H1 (cell line): ENCODE data around the gene GJC3. TPM values are rescaled to one million over a fixed set of nuclear protein-coding genes. Genes with fewer than 3 reads are reported as not detected.

ENCODE experiments used
- FOSL1 ChIP-seq: IDR thresholded peaks from 2 replicates; pipeline ENCODE4 v1.6.1; 2011; ENCODE audit warnings: mild to moderate bottlenecking, low read depth, low read length, moderate library complexity; ENCODE audit not compliant: insufficient read depth
- RFX5 ChIP-seq: IDR thresholded peaks from 2 replicates; pipeline ENCODE4 v1.6.1; 2011; ENCODE audit warnings: low read depth, low read length, improper control_type of control experiment, borderline replicate concordance
- ZNF274 ChIP-seq: IDR thresholded peaks from 2 replicates; pipeline ENCODE4 v1.7.0; 2012; ENCODE audit warnings: low read length, borderline replicate concordance; ENCODE audit errors: extremely low read depth
- polyA plus RNA-seq, 7 experiments: library from polyadenylated mRNA; depleted of rRNA in 3 of 7; stranded (reverse) in 5 of 7; unstranded in 2 of 7; fragments of >200 nt in 5 of 7; fragments of 200-250 nt in 2 of 7; gene quantifications; 1 replicate in 5 of 7; 2 replicates in 1 of 7; 4 replicates in 1 of 7; pipeline versions ENCODE4 v1.2.1 to v1.2.3, GENCODE V29; 2011 to 2013; ENCODE audit warnings: missing spikeins in 2 of 7, mixed read lengths in 2 of 7
- total RNA-seq: library from RNA; stranded (reverse); fragmentation: NEBNext Ultra II Directional; extraction: Animal tissue kit (Norgen Biotek cat#: 25700); gene quantifications from 2 replicates; pipeline ENCODE4 v1.2.1, GENCODE V29; 2021
- TF ChIP-seq, protein P1 (sequence below): IDR thresholded peaks from 2 replicates; pipeline ENCODE4 v1.6.1; 2012; ENCODE audit warnings: low read length, inconsistent platforms

Gene GJC3
- total and polyA plus RNA-seq, 2 of the 8 experiments (the other 6 are each of a cell fraction or from before 2014, with no cell fraction given): 2.7 to 3.0 TPM

DNA sequence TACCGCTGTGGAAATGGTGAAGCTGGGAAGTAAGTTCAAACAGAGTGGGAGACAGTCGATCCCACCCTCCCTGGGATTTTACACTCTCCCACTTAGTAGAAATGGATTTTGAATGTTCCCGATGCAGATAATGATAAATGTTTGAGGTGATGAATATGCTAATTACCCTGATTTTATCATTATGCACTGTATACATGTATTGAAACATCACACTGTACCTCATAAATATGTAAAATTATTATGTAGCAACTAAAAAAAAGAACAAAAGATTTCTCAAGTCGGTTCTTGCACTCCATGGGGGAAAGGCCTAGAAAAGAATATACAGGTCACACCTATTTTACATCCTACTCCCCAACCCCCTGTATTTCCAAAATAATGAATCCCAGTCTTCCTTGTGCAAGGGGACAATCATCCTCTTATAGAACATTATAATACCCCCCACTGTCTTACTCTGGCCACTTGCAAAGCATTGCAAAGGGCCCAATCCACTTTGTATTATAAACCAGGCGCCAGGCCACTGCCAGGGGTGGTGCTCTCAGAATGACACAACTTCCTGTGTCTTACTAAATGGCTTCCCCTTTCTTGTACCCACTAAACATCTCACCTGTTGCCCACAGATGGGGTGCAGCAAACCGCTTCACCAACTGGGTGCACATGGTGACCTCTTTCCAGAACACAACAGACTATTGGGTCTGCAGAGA is 31.9 kb downstream of the GJC3 start (continued):
- TF ChIP-seq, protein P1, sequence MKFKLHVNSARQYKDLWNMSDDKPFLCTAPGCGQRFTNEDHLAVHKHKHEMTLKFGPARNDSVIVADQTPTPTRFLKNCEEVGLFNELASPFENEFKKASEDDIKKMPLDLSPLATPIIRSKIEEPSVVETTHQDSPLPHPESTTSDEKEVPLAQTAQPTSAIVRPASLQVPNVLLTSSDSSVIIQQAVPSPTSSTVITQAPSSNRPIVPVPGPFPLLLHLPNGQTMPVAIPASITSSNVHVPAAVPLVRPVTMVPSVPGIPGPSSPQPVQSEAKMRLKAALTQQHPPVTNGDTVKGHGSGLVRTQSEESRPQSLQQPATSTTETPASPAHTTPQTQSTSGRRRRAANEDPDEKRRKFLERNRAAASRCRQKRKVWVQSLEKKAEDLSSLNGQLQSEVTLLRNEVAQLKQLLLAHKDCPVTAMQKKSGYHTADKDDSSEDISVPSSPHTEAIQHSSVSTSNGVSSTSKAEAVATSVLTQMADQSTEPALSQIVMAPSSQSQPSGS: no peak
- TF ChIP-seq RFX5 (no peak), FOSL1 (no peak), ZNF274 (no peak)
